Loucy (cell line): ENCODE data around the gene CAMK1G.

Source experiments
- EZH2phosphoT487 ChIP-seq: fragments of 200-600 bp; IDR thresholded peaks from 2 replicates; pipeline ENCODE4 v1.6.1; 2018; ENCODE audit warnings: antibody characterized with exemption, mild to moderate bottlenecking, moderate library complexity, borderline replicate concordance
- TF ChIP-seq, protein P1 (sequence below): fragments of 200-600 bp; sonication (generic); conservative IDR thresholded peaks from 2 replicates; pipeline ENCODE4 v1.5.1; 2014; ENCODE audit warnings: mild to moderate bottlenecking, antibody characterized with exemption, low read length

DNA sequence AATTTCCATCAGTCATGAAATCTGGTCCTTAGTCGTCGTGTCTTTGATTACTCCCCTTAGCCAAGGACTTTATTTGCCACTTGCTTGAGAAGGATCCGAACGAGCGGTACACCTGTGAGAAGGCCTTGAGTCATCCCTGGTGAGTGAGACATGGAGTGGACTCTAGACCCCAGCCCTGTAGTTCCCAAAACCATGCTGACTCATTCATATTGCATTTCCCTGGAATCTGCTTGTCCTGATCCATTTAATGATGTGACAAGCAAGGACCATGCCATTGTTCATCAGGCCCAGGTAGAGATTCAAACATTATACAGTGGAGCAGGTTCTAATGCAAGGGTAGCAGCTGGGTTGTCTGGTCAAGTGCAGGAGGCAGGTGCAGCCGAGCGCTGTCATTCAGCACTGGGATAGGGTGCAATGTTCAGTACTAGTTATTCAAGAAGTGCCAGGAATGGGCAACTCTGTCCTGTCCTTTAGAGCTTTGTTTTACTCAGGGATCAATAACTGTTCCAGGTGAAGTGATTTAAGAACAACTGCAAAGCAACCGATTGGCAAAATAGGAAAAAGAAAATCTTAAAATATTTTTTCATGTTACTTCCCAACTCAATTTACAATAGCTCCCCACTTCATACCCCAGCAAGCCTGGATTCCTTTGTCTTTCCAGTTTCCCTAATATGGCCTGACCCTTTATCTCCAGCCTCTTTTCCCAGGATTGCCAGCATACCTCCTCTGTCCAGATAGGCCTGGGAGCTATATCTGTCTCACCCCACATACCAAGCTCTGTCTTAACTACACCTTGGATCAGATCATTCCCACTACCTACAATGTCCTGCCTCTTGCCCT lies 26.5 kb downstream of the CAMK1G start:
- TF ChIP-seq, protein P1, sequence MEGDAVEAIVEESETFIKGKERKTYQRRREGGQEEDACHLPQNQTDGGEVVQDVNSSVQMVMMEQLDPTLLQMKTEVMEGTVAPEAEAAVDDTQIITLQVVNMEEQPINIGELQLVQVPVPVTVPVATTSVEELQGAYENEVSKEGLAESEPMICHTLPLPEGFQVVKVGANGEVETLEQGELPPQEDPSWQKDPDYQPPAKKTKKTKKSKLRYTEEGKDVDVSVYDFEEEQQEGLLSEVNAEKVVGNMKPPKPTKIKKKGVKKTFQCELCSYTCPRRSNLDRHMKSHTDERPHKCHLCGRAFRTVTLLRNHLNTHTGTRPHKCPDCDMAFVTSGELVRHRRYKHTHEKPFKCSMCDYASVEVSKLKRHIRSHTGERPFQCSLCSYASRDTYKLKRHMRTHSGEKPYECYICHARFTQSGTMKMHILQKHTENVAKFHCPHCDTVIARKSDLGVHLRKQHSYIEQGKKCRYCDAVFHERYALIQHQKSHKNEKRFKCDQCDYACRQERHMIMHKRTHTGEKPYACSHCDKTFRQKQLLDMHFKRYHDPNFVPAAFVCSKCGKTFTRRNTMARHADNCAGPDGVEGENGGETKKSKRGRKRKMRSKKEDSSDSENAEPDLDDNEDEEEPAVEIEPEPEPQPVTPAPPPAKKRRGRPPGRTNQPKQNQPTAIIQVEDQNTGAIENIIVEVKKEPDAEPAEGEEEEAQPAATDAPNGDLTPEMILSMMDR = no peak
- TF ChIP-seq EZH2phosphoT487 = no peak
